Smooth muscle cell (in vitro differentiated cells): ENCODE measurements around the gene RASL12. TPM values are rescaled to one million over a fixed set of nuclear protein-coding genes. Genes with fewer than 3 reads are reported as not detected.
A peak's percentile ranks its signal among the peaks of the same experiment; 100 is the strongest.

ENCODE experiments used
- DNase-seq: peaks from one replicate; lab custom pipeline; 2025; ENCODE audit not compliant: unreplicated experiment; lab: John Stamatoyannopoulos, UW
- H2AFZ ChIP-seq: fragments of 200-600 bp; sonication (generic); 2 replicates; pipeline ENCODE4 v1.6.0; 2016; ENCODE audit warnings: antibody characterized with exemption, low read depth, mild to moderate bottlenecking
- H3F3A ChIP-seq: fragments of 200-600 bp; sonication (generic); 2 replicates; pipeline ENCODE4 v1.6.0; 2017; ENCODE audit warnings: antibody characterized with exemption, low read depth
- H3K27ac ChIP-seq: fragments of 200-600 bp; sonication (generic); 2 replicates; pipeline ENCODE4 v1.5.1; 2016; ENCODE audit warnings: low read depth, mild to moderate bottlenecking
- H3K27me3 ChIP-seq: fragments of 200-600 bp; sonication (generic); 2 replicates; pipeline ENCODE4 v1.6.1; 2016; ENCODE audit warnings: low read depth, mild to moderate bottlenecking
- H3K36me3 ChIP-seq: fragments of 200-600 bp; sonication (generic); 2 replicates; pipeline ENCODE4 v1.5.1; 2016; ENCODE audit warnings: low read depth
- H3K4me1 ChIP-seq: fragments of 200-600 bp; sonication (generic); 2 replicates; pipeline ENCODE4 v1.5.1; 2016; ENCODE audit warnings: low read depth
- H3K4me2 ChIP-seq: fragments of 200-600 bp; sonication (generic); 2 replicates; pipeline ENCODE4 v1.6.0; 2016; ENCODE audit warnings: mild to moderate bottlenecking
- H3K4me3 ChIP-seq: fragments of 200-600 bp; sonication (generic); 2 replicates; pipeline ENCODE4 v1.5.1; 2016; ENCODE audit warnings: mild to moderate bottlenecking
- H3K79me2 ChIP-seq: fragments of 200-600 bp; sonication (generic); 2 replicates; pipeline ENCODE4 v1.6.0; 2016; ENCODE audit warnings: low read depth, mild to moderate bottlenecking
- H3K9ac ChIP-seq: fragments of 200-600 bp; sonication (generic); 2 replicates; pipeline ENCODE4 v1.6.0; 2016; ENCODE audit warnings: low read depth
- H3K9me3 ChIP-seq: fragments of 200-600 bp; sonication (generic); replicated peaks from 2 replicates; pipeline ENCODE4 v1.5.1; 2016; ENCODE audit warnings: low read depth
- H4K20me1 ChIP-seq: fragments of 200-600 bp; sonication (generic); 2 replicates; pipeline ENCODE4 v1.6.0; 2016; ENCODE audit warnings: low read depth
- CTCF ChIP-seq: fragments of 200-600 bp; sonication (generic); IDR thresholded peaks from 2 replicates; pipeline ENCODE4 v1.5.1; 2017; ENCODE audit warnings: borderline replicate concordance, mild to moderate bottlenecking, antibody characterized with exemption; ENCODE audit not compliant: insufficient read depth, poor library complexity, severe bottlenecking
- WGBS: methylation state at CpG from one replicate; pipeline ENCODE4 v1.1.7; 2016; ENCODE audit warnings: low lambda C conversion rate; 5-methylcytosine and 5-hydroxymethylcytosine counted together
- polyA plus RNA-seq: library from polyadenylated mRNA; unstranded; fragments of >200 nt; fragmentation: Nextera tagmentation; extraction: Ambion mirVana; gene quantifications from 2 replicates; pipeline ENCODE4 v1.2.1, GENCODE V29; 2016
- total RNA-seq: library from RNA; depleted of rRNA; stranded (reverse); fragments of >200 nt; gene quantifications from 2 replicates; pipeline ENCODE4 v1.2.3, GENCODE V29; 2014

RASL12 gene
- total and polyA plus RNA-seq, 2 experiments from 2014 or later: 8.7 to 14.6 TPM

- no peak for DNase-seq
- no peak for TF ChIP-seq CTCF
- WGBS: 28% methylated on average over 3 of the region's 3 CpGs
- H3K9me3 ChIP-seq: no peaks in the 10 kb centered on the region
- no peak overlapping the region for H3K4me2 ChIP-seq
- peak overlapping the region; percentile 41 for H3K27ac ChIP-seq
- no peak overlapping the region for H2AFZ ChIP-seq
- H3F3A ChIP-seq: peaks cover 10% of the 10 kb centered on the region
- H3K36me3 ChIP-seq: peaks cover 14% of the 10 kb centered on the region
- peaks cover 5% of the 10 kb centered on the region for H4K20me1 ChIP-seq
- H3K27me3 ChIP-seq: no peaks in the 10 kb centered on the region
- no peak overlapping the region for H3K4me3 ChIP-seq
- no peaks in the 10 kb centered on the region for H3K4me1 ChIP-seq
- H3K79me2 ChIP-seq: no peaks in the 10 kb centered on the region
- H3K9ac ChIP-seq: no peak overlapping the region
Measured at GRCh38 chr15:65110676-65111292, 43.0 kb upstream of the RASL12 start.

- no peaks in the 10 kb centered on the region for H3F3A ChIP-seq
- H3K27me3 ChIP-seq: no peaks in the 10 kb centered on the region
- no peak overlapping the region for H3K9ac ChIP-seq
- H2AFZ ChIP-seq: no peak overlapping the region
- no peak for TF ChIP-seq CTCF
- H3K4me2 ChIP-seq: no peak overlapping the region
- no peaks in the 10 kb centered on the region for H4K20me1 ChIP-seq
- no peaks in the 10 kb centered on the region for H3K79me2 ChIP-seq
- H3K36me3 ChIP-seq: no peaks in the 10 kb centered on the region
- no peaks in the 10 kb centered on the region for H3K4me1 ChIP-seq
- no peak overlapping the region for H3K4me3 ChIP-seq
- DNase-seq: no peak
- no peak overlapping the region for H3K27ac ChIP-seq
- WGBS: 94% methylated on average over 6 of the region's 6 CpGs
- H3K9me3 ChIP-seq: no peaks in the 10 kb centered on the region
Measured at GRCh38 chr15:65106011-65106590, 38.3 kb upstream of the RASL12 start.

GRCh38 chr15:65105038-65105437, 37.2 kb upstream of the RASL12 start:
- H3K9me3 ChIP-seq: no peaks in the 10 kb centered on the region
- no peaks in the 10 kb centered on the region for H3K27me3 ChIP-seq
- no peaks in the 10 kb centered on the region for H3K79me2 ChIP-seq
- H3K27ac ChIP-seq: no peak overlapping the region
- H3K4me2 ChIP-seq: no peak overlapping the region
- H3K4me3 ChIP-seq: no peak overlapping the region
- DNase-seq: no peak
- H3K36me3 ChIP-seq: no peaks in the 10 kb centered on the region
- no peak for TF ChIP-seq CTCF
- H2AFZ ChIP-seq: no peak overlapping the region
- H3K9ac ChIP-seq: no peak overlapping the region
- no peaks in the 10 kb centered on the region for H3F3A ChIP-seq
- no peaks in the 10 kb centered on the region for H3K4me1 ChIP-seq
- 94% methylated on average over 5 of the region's 5 CpGs for WGBS
- H4K20me1 ChIP-seq: no peaks in the 10 kb centered on the region

- Histone ChIP-seq H3K27me3 (no peaks in the 10 kb centered on the region), H3K4me3 (no peak overlapping the region), H3K9me3 (no peaks in the 10 kb centered on the region), H3K79me2 (no peaks in the 10 kb centered on the region), H3K27ac (no peak overlapping the region), H2AFZ (no peak overlapping the region), H3K4me1 (no peaks in the 10 kb centered on the region), H4K20me1 (no peaks in the 10 kb centered on the region), H3K36me3 (peaks cover 4% of the 10 kb centered on the region), H3K9ac (no peak overlapping the region), H3K4me2 (no peak overlapping the region), H3F3A (no peaks in the 10 kb centered on the region)
- DNase-seq: no peak
- no peak for TF ChIP-seq CTCF
- WGBS: 98% methylated on average over 3 of the region's 3 CpGs
Measured at GRCh38 chr15:65102912-65103311, 35.1 kb upstream of the RASL12 start.
